MM.1S (cell line): Measurements from ENCODE around the gene DNAI1.

ENCODE experiments used
- CTCF ChIP-seq: fragments of 300-600 bp; sonication (generic); IDR thresholded peaks from 2 replicates; pipeline ENCODE4 v1.5.1; 2016; ENCODE audit warnings: antibody characterized with exemption, low read length, mixed read lengths
- EZH2 ChIP-seq: fragments of 300-600 bp; sonication (generic); optimal IDR thresholded peaks from 2 replicates; pipeline ENCODE3; 2017; ENCODE audit warnings: low read depth, mild to moderate bottlenecking, antibody characterized with exemption, low read length, mixed read lengths
- EZH2phosphoT487 ChIP-seq: fragments of 300-600 bp; sonication (generic); IDR thresholded peaks from 2 replicates; pipeline ENCODE4 v1.6.1; 2018; ENCODE audit warnings: antibody characterized with exemption, low read length

GRCh38 chr9:34443533-34443932, 15.1 kb upstream of the DNAI1 start:
- TF ChIP-seq EZH2 (no peak), CTCF (no peak), EZH2phosphoT487 (no peak)
